IMR-90 (cell line): ENCODE data around the gene MFSD6L. TPM values are rescaled to one million over a fixed set of nuclear protein-coding genes. Genes with fewer than 3 reads are reported as not detected.

Source experiments
- ATAC-seq: fragments of 200-7000 bp; cut with Tn5 transposase; 2 replicates; pipeline ENCODE4 v1.9.1; 2020; ENCODE audit warnings: low read depth, mild to moderate bottlenecking, moderate library complexity
- BruUV-seq: library from RNA; stranded (reverse); fragments of 400-500 nt; replicated peaks from 2 replicates; lab custom pipeline; 2021; lab: Mats Ljungman, UMichigan
- CTCF ChIA-PET: fragments of 300-600 bp; formaldehyde crosslinking; extraction: SDS; loops from one replicate; lab custom pipeline; 2021; ENCODE audit warnings: antibody characterized with exemption; lab: Yijun Ruan, JAX
- POLR2A ChIA-PET: fragments of 300-600 bp; sonication (Branson Sonifier 250); formaldehyde crosslinking; loops from one replicate; lab custom pipeline; 2022; ENCODE audit warnings: antibody characterized with exemption; ENCODE audit not compliant: unreplicated experiment; lab: Charles Lee
- DNase-seq: peaks from one replicate; pipeline ENCODE4 v3.0.0; 2013
- H2AFZ ChIP-seq: replicated peaks from 2 replicates; pipeline ENCODE3; 2013; ENCODE audit warnings: low read length, mild to moderate bottlenecking; ENCODE audit not compliant: poor library complexity
- H2AK5ac ChIP-seq: 2 replicates; pipeline ENCODE4 v1.6.1; 2013; ENCODE audit warnings: low read depth, low read length, inconsistent platforms
- H2AK9ac ChIP-seq: replicated peaks from 2 replicates; pipeline ENCODE3; 2013; ENCODE audit warnings: mild to moderate bottlenecking, low read depth, low read length, moderate library complexity; ENCODE audit not compliant: poor library complexity
- H2BK120ac ChIP-seq: 2 replicates; pipeline ENCODE4 v1.6.1; 2013; ENCODE audit warnings: low read depth, low read length, inconsistent platforms
- H2BK15ac ChIP-seq: 3 replicates; pipeline ENCODE4 v1.6.1; 2013; ENCODE audit warnings: low read depth, low read length, inconsistent platforms
- H2BK20ac ChIP-seq: 2 replicates; pipeline ENCODE4 v1.6.1; 2013; ENCODE audit warnings: low read depth, mild to moderate bottlenecking, inconsistent platforms, low read length, moderate library complexity
- H2BK5ac ChIP-seq: 2 replicates; pipeline ENCODE4 v1.6.1; 2013; ENCODE audit warnings: mild to moderate bottlenecking, low read depth, low read length, inconsistent platforms; ENCODE audit not compliant: poor library complexity, severe bottlenecking
- H3K14ac ChIP-seq: replicated peaks from 2 replicates; pipeline ENCODE4 v1.6.1; 2013; ENCODE audit warnings: low read depth, low read length, inconsistent platforms
- H3K18ac ChIP-seq: 2 replicates; pipeline ENCODE4 v1.6.1; 2013; ENCODE audit warnings: low read depth, low read length, control low read depth
- H3K23ac ChIP-seq: 2 replicates; pipeline ENCODE4 v1.6.1; 2013; ENCODE audit warnings: low read depth, low read length, inconsistent platforms
- H3K27ac ChIP-seq: 2 replicates; pipeline ENCODE4 v1.5.1; 2013; ENCODE audit warnings: mild to moderate bottlenecking, control low read depth, low read length; ENCODE audit not compliant: insufficient read depth
- H3K27me3 ChIP-seq: 2 replicates; pipeline ENCODE4 v1.6.1; 2013; ENCODE audit warnings: low read length; ENCODE audit not compliant: control insufficient read depth, insufficient read depth
- H3K36me3 ChIP-seq: 2 replicates; pipeline ENCODE4 v1.6.1; 2013; ENCODE audit warnings: low read length, mixed read lengths; ENCODE audit not compliant: control insufficient read depth, insufficient read depth
- H3K4ac ChIP-seq: 2 replicates; pipeline ENCODE4 v1.6.1; 2013; ENCODE audit warnings: low read depth, low read length, inconsistent platforms
- H3K4me1 ChIP-seq: 2 replicates; pipeline ENCODE4 v1.6.1; 2013; ENCODE audit warnings: low read length, mixed read lengths; ENCODE audit not compliant: control insufficient read depth, insufficient read depth
- H3K4me2 ChIP-seq: 2 replicates; pipeline ENCODE4 v1.6.1; 2013; ENCODE audit warnings: low read depth, mild to moderate bottlenecking, control low read depth, low read length, moderate library complexity
- H3K4me3 ChIP-seq: 2 replicates; pipeline ENCODE4 v1.5.1; 2013; ENCODE audit warnings: low read depth, mild to moderate bottlenecking, control low read depth, low read length, moderate library complexity; ENCODE audit not compliant: insufficient read depth
- H3K56ac ChIP-seq: 2 replicates; pipeline ENCODE4 v1.6.1; 2013; ENCODE audit warnings: low read length, inconsistent platforms; ENCODE audit not compliant: insufficient read depth; ENCODE audit errors: extremely low read depth
- H3K79me1 ChIP-seq, 2 experiments: 2 replicates each; pipeline ENCODE4 v1.6.1; 2013; ENCODE audit warnings: low read length in 2 of 2, inconsistent platforms in 1 of 2, low read depth in 1 of 2
- H3K9ac ChIP-seq: 2 replicates; pipeline ENCODE4 v1.6.1; 2013; ENCODE audit warnings: low read depth, low read length, control low read depth
- H3K9me1 ChIP-seq: 2 replicates; pipeline ENCODE4 v1.6.1; 2013; ENCODE audit warnings: low read length, inconsistent platforms; ENCODE audit not compliant: insufficient read depth
- H3K9me3 ChIP-seq: 2 replicates; pipeline ENCODE4 v1.6.1; 2013; ENCODE audit warnings: low read length; ENCODE audit not compliant: control insufficient read depth, insufficient read depth
- H4K20me1 ChIP-seq: 2 replicates; pipeline ENCODE4 v1.6.1; 2013; ENCODE audit warnings: low read length, inconsistent platforms; ENCODE audit not compliant: insufficient read depth
- H4K5ac ChIP-seq: 2 replicates; pipeline ENCODE4 v1.6.1; 2013; ENCODE audit warnings: mild to moderate bottlenecking, low read depth, low read length, control low read depth
- H4K8ac ChIP-seq, 2 experiments: 2 replicates each; pipeline ENCODE4 v1.6.1; 2013; ENCODE audit warnings: low read depth in 2 of 2, low read length in 2 of 2, control low read depth in 1 of 2, inconsistent platforms in 1 of 2
- H4K91ac ChIP-seq: 2 replicates; pipeline ENCODE4 v1.6.1; 2013; ENCODE audit warnings: low read depth, low read length, inconsistent platforms; ENCODE audit not compliant: insufficient read depth
- BHLHE40 ChIP-seq: fragments of 150-350 bp; IDR thresholded peaks from 2 replicates; pipeline ENCODE4 v1.6.1; 2016; ENCODE audit warnings: mild to moderate bottlenecking, low read depth, low read length
- CEBPB ChIP-seq: IDR thresholded peaks from 2 replicates; pipeline ENCODE4 v1.6.1; 2012; ENCODE audit warnings: low read depth, low read length, improper control_type of control experiment
- CHD1 ChIP-seq: IDR thresholded peaks from 2 replicates; pipeline ENCODE4 v1.6.1; 2012; ENCODE audit warnings: low read depth, low read length, improper control_type of control experiment
- MAZ ChIP-seq: IDR thresholded peaks from 2 replicates; pipeline ENCODE4 v1.6.1; 2012; ENCODE audit warnings: low read depth, mild to moderate bottlenecking, low read length, improper control_type of control experiment, moderate library complexity, borderline replicate concordance
- MXI1 ChIP-seq: IDR thresholded peaks from 2 replicates; pipeline ENCODE4 v1.6.1; 2012; ENCODE audit warnings: low read depth, mild to moderate bottlenecking, low read length, moderate library complexity, borderline replicate concordance
- NFE2L2 ChIP-seq: fragments of 150-350 bp; IDR thresholded peaks from 2 replicates; pipeline ENCODE4 v1.6.1; 2016; ENCODE audit warnings: low read depth, mild to moderate bottlenecking, low read length
- RAD21 ChIP-seq: IDR thresholded peaks from 2 replicates; pipeline ENCODE4 v1.6.1; 2012; ENCODE audit warnings: low read length, improper control_type of control experiment
- RCOR1 ChIP-seq: IDR thresholded peaks from 2 replicates; pipeline ENCODE4 v1.6.1; 2012; ENCODE audit warnings: mild to moderate bottlenecking, low read length, improper control_type of control experiment; ENCODE audit not compliant: insufficient replicate concordance
- WGBS, 2 experiments: methylation state at CpG; one replicate each; pipeline versions ENCODE4 v1.1.5 to v1.1.7; 2013; ENCODE audit warnings: missing lambda C conversion rate in 2 of 2; ENCODE audit not compliant: insufficient read length in 1 of 2; ENCODE audit errors: extremely low coverage in 2 of 2; 5-methylcytosine and 5-hydroxymethylcytosine counted together
- dilution Hi-C: fragments of 300-500 bp; cut with HindIII; formaldehyde crosslinking; loops from one replicate; pipeline ENCODE4 v1.14.3; 2018; ENCODE audit warnings: low sequenced_read_pairs; ENCODE audit not compliant: unreplicated experiment
- in situ Hi-C: fragments of 300-500 bp; cut with MboI; formaldehyde crosslinking; loops from 3 replicates; pipeline ENCODE4 v1.14.3; 2019; ENCODE audit warnings: low sequenced_read_pairs, inconsistent platforms, mixed read lengths
- intact Hi-C: fragments of 100-400 bp; cut with micrococcal nuclease; formaldehyde crosslinking; loops from 2 replicates; pipeline ENCODE4 v1.10.0; 2022
- polyA plus RNA-seq, 3 experiments: library from polyadenylated mRNA; depleted of rRNA; stranded (reverse); fragments of >200 nt; gene quantifications; 2 replicates each; pipeline ENCODE4 v1.2.3, GENCODE V29; 2012; ENCODE audit warnings: low replicate concordance in 1 of 3
- total RNA-seq: library from RNA; depleted of rRNA; stranded (reverse); fragments of >200 nt; gene quantifications from 2 replicates; pipeline ENCODE4 v1.2.3, GENCODE V29; 2012
- TF ChIP-seq, protein P1 (sequence below): fragments of 150-350 bp; IDR thresholded peaks from 2 replicates; pipeline ENCODE4 v1.6.1; 2016; ENCODE audit warnings: low read depth, mild to moderate bottlenecking, low read length, moderate library complexity, borderline replicate concordance

MFSD6L gene
- total and polyA plus RNA-seq, 2 of the 4 experiments (the other 2 are of a cell fraction) = not detected

DNA sequence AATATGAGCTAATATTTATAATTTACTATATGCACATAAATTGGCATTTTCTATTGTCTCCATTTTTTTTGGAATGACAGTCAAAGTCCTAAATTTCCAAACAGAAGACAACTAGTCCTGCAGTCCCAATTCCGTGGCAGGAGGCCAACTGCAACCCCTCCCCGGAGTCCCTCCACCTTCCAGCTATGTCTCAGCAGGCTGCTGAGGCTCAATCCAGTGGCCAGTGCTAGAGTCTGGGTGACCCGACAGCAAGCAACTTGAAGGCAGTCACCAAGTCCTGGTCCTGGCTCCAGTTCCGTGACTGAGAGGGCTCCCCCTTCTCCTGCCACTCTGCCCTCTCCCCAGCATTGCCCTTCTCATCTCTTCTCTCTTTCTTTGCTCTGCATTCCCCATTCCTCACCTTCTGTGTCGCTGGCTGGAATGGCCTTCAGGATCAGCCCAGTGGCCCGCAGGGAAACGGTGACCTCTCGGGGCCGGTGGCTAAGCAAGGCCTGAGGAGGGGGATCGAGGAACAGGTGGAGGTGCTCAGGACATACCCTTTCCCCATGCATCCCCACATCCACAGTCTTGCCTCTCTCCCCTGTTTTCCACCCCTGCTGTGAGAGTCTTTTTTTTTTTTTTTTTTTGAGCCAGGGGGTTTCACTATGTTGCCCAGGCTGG is 22.4 kb upstream of the MFSD6L start:
- no peak overlapping the region for H4K91ac ChIP-seq
- H2BK120ac ChIP-seq = no peak overlapping the region
- H2BK15ac ChIP-seq = no peak overlapping the region
- CTCF ChIA-PET = no interaction called here
- whole genome bisulfite sequencing, 2 experiments = 59% methylated on average over 2 of the region's 10 CpGs; no CpG with 5 or more reads in 1 of the 2 experiments
- H3K18ac ChIP-seq = no peak overlapping the region
- intact Hi-C loops (no loop called here), in situ Hi-C loops (no loop called here), dilution Hi-C loops (no loop called here)
- no peak overlapping the region for H4K8ac ChIP-seq
- H3K4me3 ChIP-seq = no peak overlapping the region
- no peak overlapping the region for H2AK9ac ChIP-seq
- H3K27me3 ChIP-seq = no peaks in the 10 kb centered on the region
- no peak overlapping the region for H2AFZ ChIP-seq
- H3K56ac ChIP-seq = no peak overlapping the region
- no peak overlapping the region for H3K4ac ChIP-seq
- H3K9me3 ChIP-seq = peaks cover 2% of the 10 kb centered on the region; the same call in 1 of the 2 replicates
- no peak overlapping the region for H3K4me2 ChIP-seq
- TF ChIP-seq RCOR1 (no peak), MXI1 (no peak), MAZ (no peak), BHLHE40 (no peak), RAD21 (no peak), CEBPB (no peak), NFE2L2 (no peak), CHD1 (no peak)
- TF ChIP-seq, protein P1, sequence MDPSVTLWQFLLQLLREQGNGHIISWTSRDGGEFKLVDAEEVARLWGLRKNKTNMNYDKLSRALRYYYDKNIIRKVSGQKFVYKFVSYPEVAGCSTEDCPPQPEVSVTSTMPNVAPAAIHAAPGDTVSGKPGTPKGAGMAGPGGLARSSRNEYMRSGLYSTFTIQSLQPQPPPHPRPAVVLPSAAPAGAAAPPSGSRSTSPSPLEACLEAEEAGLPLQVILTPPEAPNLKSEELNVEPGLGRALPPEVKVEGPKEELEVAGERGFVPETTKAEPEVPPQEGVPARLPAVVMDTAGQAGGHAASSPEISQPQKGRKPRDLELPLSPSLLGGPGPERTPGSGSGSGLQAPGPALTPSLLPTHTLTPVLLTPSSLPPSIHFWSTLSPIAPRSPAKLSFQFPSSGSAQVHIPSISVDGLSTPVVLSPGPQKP = no peak
- H4K20me1 ChIP-seq = no peaks in the 10 kb centered on the region
- no peaks in the 10 kb centered on the region for H3K36me3 ChIP-seq
- H3K14ac ChIP-seq = no peak overlapping the region
- POLR2A ChIA-PET = no interaction called here
- no peak overlapping the region for H3K27ac ChIP-seq
- BruUV-seq = no TSS peak
- DNase-seq (no peak), ATAC-seq (no peak)
- no peak overlapping the region for H3K9ac ChIP-seq
- H2AK5ac ChIP-seq = no peak overlapping the region
- H2BK20ac ChIP-seq = no peak overlapping the region
- no peak overlapping the region for H4K5ac ChIP-seq
- H3K23ac ChIP-seq = no peak overlapping the region
- no peaks in the 10 kb centered on the region for H3K79me1 ChIP-seq
- H3K9me1 ChIP-seq = no peaks in the 10 kb centered on the region
- H3K4me1 ChIP-seq = no peaks in the 10 kb centered on the region
- H2BK5ac ChIP-seq = no peak overlapping the region
